Fibroblast of the aortic adventitia (primary cell): ENCODE measurements around the gene NPIPB8. TPM values are rescaled to one million over a fixed set of nuclear protein-coding genes. Genes with fewer than 3 reads are reported as not detected.
"Not testable (repeated sequence)": the region's sequence is repeated elsewhere in the genome, so short reads cannot be mapped to it uniquely, and the experiment has no call there.

Experiments
- DNase-seq: peaks from one replicate; pipeline ENCODE4 v3.0.0-alpha.2; 2010; ENCODE audit warnings: low read depth
- H3K4me3 ChIP-seq: 2 replicates; pipeline ENCODE4 v1.5.1; 2011; ENCODE audit warnings: low read depth, mild to moderate bottlenecking, control low read depth, low read length, moderate library complexity
- CTCF ChIP-seq: IDR thresholded peaks from 2 replicates; pipeline ENCODE4 v1.5.1; 2011; ENCODE audit warnings: mild to moderate bottlenecking, low read length, control low read depth, inconsistent platforms; ENCODE audit not compliant: insufficient read depth
- total RNA-seq: library from RNA; depleted of rRNA; stranded (reverse); fragments of >200 nt; gene quantifications from 2 replicates; pipeline ENCODE4 v1.2.3, GENCODE V29; 2012; ENCODE audit warnings: low replicate concordance

The NPIPB8 gene
- total RNA-seq, 1 donor, result 0.09 TPM

- TF ChIP-seq CTCF, result no peak
- DNase-seq, result no peak
- no peak overlapping the region for H3K4me3 ChIP-seq
Measured at GRCh38 chr16:28603381-28604185, 34.3 kb upstream of the NPIPB8 start.

DNA sequence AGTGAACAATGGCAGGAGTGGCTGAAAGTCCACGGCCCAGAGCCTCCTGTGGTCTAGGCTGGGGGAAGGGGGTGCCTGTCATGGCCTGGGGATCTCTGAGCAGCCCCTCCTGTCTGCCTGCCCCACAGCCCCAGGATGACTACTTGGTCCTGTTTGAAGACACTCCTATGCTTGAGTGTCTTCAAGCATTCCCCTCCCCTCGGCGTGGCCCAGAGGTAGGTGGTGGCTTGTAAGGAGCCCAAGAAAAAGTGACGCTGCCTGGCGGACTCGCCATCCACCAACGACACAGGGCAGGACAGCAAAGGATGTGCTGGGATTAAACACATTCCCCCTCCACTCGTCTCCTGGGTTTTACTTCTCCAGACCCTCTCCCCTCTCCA lies 33.7 kb upstream of the NPIPB8 start:
- no peak for TF ChIP-seq CTCF
- DNase-seq, result no peak
- no peak overlapping the region for H3K4me3 ChIP-seq

GRCh38 chr16:28606291-28607115 lies 31.4 kb upstream of the NPIPB8 start:
- DNase-seq, result no peak
- no peak for TF ChIP-seq CTCF
- H3K4me3 ChIP-seq, result no peak overlapping the region

GRCh38 chr16:28607116-28607623 lies 30.7 kb upstream of the NPIPB8 start:
- no peak for DNase-seq
- no peak for TF ChIP-seq CTCF

GRCh38 chr16:28607681-28608495 lies 30.0 kb upstream of the NPIPB8 start:
- not testable (repeated sequence) for DNase-seq, H3K4me3 ChIP-seq

More at GRCh38 chr16:28607116-28607623, 30.7 kb upstream of the NPIPB8 start:
- no peak overlapping the region for H3K4me3 ChIP-seq

- H3K4me3 ChIP-seq, result not testable (repeated sequence)
Measured at GRCh38 chr16:28608496-28608808, 29.4 kb upstream of the NPIPB8 start.

GRCh38 chr16:28608867-28609596 lies 28.8 kb upstream of the NPIPB8 start:
- DNase-seq, result peak; percentile 13
- peak overlapping the region; percentile 25 for H3K4me3 ChIP-seq

More at GRCh38 chr16:28608496-28608808, 29.4 kb upstream of the NPIPB8 start:
- not testable (repeated sequence) for DNase-seq
